HepG2 (cell line): ENCODE results near the gene NKX2-2.

ENCODE experiments used
- NR3C1 ChIP-seq: sonication (generic); formaldehyde crosslinking; IDR thresholded peaks from 2 replicates; pipeline ENCODE4 v1.4.0; 2020; ENCODE audit warnings: missing genetic modification reagents
- ZNF607 ChIP-seq: sonication (generic); formaldehyde crosslinking; IDR thresholded peaks from 2 replicates; pipeline ENCODE4 v1.5.1; 2020; ENCODE audit warnings: missing genetic modification reagents, mild to moderate bottlenecking, borderline replicate concordance
- TF ChIP-seq, protein P1 (sequence below): sonication (generic); formaldehyde crosslinking; IDR thresholded peaks from 2 replicates; pipeline ENCODE4 v1.5.0; 2020; ENCODE audit warnings: mild to moderate bottlenecking, missing genetic modification reagents, moderate library complexity
- TF ChIP-seq, protein P2 (sequence below): sonication (generic); formaldehyde crosslinking; IDR thresholded peaks from 2 replicates; pipeline ENCODE4 v1.5.0; 2020; ENCODE audit warnings: mild to moderate bottlenecking, missing genetic modification reagents, borderline replicate concordance

DNA sequence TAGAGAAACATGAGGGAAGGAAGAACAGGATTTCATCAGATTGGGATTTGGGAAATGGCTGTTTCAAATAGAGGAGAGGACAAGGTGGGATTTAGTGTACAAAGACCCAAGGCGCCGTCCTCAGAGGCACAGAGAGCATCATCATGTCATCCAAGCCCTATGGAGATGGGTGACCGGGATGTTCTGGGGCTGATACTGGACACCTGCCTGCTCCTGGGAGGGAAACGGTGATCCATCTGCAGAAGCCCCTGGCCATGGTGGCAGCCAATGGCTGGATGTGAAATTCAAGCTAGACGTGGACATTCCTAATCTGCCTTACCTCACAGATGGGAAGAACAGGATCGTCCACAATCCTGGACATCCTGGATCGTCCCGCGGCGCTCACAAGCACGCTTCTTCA, 12.7 kb downstream of the NKX2-2 start:
- TF ChIP-seq, protein P1, sequence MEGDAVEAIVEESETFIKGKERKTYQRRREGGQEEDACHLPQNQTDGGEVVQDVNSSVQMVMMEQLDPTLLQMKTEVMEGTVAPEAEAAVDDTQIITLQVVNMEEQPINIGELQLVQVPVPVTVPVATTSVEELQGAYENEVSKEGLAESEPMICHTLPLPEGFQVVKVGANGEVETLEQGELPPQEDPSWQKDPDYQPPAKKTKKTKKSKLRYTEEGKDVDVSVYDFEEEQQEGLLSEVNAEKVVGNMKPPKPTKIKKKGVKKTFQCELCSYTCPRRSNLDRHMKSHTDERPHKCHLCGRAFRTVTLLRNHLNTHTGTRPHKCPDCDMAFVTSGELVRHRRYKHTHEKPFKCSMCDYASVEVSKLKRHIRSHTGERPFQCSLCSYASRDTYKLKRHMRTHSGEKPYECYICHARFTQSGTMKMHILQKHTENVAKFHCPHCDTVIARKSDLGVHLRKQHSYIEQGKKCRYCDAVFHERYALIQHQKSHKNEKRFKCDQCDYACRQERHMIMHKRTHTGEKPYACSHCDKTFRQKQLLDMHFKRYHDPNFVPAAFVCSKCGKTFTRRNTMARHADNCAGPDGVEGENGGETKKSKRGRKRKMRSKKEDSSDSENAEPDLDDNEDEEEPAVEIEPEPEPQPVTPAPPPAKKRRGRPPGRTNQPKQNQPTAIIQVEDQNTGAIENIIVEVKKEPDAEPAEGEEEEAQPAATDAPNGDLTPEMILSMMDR (CRISPR knock-in tag): no peak
- TF ChIP-seq, protein P2, sequence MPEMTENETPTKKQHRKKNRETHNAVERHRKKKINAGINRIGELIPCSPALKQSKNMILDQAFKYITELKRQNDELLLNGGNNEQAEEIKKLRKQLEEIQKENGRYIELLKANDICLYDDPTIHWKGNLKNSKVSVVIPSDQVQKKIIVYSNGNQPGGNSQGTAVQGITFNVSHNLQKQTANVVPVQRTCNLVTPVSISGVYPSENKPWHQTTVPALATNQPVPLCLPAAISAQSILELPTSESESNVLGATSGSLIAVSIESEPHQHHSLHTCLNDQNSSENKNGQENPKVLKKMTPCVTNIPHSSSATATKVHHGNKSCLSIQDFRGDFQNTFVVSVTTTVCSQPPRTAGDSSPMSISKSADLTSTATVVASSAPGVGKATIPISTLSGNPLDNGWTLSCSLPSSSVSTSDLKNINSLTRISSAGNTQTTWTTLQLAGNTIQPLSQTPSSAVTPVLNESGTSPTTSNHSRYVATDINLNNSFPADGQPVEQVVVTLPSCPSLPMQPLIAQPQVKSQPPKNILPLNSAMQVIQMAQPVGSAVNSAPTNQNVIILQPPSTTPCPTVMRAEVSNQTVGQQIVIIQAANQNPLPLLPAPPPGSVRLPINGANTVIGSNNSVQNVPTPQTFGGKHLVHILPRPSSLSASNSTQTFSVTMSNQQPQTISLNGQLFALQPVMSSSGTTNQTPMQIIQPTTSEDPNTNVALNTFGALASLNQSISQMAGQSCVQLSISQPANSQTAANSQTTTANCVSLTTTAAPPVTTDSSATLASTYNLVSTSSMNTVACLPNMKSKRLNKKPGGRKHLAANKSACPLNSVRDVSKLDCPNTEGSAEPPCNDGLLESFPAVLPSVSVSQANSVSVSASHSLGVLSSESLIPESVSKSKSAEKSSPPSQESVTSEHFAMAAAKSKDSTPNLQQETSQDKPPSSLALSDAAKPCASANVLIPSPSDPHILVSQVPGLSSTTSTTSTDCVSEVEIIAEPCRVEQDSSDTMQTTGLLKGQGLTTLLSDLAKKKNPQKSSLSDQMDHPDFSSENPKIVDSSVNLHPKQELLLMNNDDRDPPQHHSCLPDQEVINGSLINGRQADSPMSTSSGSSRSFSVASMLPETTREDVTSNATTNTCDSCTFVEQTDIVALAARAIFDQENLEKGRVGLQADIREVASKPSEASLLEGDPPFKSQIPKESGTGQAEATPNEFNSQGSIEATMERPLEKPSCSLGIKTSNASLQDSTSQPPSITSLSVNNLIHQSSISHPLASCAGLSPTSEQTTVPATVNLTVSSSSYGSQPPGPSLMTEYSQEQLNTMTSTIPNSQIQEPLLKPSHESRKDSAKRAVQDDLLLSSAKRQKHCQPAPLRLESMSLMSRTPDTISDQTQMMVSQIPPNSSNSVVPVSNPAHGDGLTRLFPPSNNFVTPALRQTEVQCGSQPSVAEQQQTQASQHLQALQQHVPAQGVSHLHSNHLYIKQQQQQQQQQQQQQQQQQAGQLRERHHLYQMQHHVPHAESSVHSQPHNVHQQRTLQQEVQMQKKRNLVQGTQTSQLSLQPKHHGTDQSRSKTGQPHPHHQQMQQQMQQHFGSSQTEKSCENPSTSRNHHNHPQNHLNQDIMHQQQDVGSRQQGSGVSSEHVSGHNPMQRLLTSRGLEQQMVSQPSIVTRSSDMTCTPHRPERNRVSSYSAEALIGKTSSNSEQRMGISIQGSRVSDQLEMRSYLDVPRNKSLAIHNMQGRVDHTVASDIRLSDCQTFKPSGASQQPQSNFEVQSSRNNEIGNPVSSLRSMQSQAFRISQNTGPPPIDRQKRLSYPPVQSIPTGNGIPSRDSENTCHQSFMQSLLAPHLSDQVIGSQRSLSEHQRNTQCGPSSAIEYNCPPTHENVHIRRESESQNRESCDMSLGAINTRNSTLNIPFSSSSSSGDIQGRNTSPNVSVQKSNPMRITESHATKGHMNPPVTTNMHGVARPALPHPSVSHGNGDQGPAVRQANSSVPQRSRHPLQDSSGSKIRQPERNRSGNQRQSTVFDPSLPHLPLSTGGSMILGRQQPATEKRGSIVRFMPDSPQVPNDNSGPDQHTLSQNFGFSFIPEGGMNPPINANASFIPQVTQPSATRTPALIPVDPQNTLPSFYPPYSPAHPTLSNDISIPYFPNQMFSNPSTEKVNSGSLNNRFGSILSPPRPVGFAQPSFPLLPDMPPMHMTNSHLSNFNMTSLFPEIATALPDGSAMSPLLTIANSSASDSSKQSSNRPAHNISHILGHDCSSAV (CRISPR knock-in tag): no peak
- TF ChIP-seq ZNF607 (no peak), NR3C1 (no peak)
